ENCODE data around the gene TMEM238.

TMEM238 gene

GRCh38 chr19:55354698-55355212 is 29.3 kb downstream of the TMEM238 start, which contains the start of gene COX6B2:
Gene COX6B2 (minus strand): TSS chr19:55354719. CDS start chr19:55354521, 198 bp downstream.
- no peak for DNase-seq

- DNase-seq = peak; percentile 76 to 80
Observed at GRCh38 chr19:55353803-55354697, 30.0 kb downstream of the TMEM238 start.

GRCh38 chr19:55353356-55353802 is 30.7 kb downstream of the TMEM238 start:
- no peak for DNase-seq

GRCh38 chr19:55352549-55353145 is 31.4 kb downstream of the TMEM238 start:
- no peak for DNase-seq

GRCh38 chr19:55352040-55352439 is 32.1 kb downstream of the TMEM238 start:
- no peak for DNase-seq

DNA sequence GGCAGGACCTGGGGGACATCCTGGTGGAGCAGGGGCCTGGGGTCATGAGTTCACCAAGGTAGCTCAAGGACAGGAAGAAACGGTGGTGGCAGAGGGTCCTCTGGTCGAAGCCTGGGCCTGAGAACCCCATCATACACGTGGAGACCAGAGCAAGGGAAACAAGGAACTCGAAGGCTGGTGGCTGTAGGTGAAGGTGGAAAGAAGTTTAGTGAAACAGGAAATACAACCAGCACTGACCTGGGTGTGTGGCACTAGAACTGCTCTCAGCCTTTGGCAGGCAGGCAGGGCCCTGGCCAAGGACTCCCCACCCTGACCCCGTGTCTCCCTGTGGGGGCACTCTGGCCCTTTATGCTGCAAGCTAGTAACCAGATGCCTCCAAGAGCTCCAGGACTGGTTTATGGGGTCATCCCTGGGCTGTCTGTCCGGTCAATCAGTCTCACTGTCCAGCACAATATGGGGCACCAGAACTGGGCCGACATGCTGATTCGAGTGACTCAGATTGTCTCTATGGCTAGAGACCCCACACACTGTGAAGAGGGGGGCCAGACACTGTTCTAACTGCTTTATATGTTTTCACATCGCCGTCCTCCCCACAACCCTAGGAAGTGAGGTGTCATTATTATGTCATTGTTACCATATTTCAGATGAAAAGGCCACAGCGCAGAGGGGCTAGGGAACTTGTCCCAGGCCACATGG is 33.3 kb downstream of the TMEM238 start:
- DNase-seq = no peak

GRCh38 chr19:55348317-55349034 is 35.6 kb downstream of the TMEM238 start:
- DNase-seq = no peak

GRCh38 chr19:55347442-55348009 is 36.6 kb downstream of the TMEM238 start:
- DNase-seq = no peak

DNA sequence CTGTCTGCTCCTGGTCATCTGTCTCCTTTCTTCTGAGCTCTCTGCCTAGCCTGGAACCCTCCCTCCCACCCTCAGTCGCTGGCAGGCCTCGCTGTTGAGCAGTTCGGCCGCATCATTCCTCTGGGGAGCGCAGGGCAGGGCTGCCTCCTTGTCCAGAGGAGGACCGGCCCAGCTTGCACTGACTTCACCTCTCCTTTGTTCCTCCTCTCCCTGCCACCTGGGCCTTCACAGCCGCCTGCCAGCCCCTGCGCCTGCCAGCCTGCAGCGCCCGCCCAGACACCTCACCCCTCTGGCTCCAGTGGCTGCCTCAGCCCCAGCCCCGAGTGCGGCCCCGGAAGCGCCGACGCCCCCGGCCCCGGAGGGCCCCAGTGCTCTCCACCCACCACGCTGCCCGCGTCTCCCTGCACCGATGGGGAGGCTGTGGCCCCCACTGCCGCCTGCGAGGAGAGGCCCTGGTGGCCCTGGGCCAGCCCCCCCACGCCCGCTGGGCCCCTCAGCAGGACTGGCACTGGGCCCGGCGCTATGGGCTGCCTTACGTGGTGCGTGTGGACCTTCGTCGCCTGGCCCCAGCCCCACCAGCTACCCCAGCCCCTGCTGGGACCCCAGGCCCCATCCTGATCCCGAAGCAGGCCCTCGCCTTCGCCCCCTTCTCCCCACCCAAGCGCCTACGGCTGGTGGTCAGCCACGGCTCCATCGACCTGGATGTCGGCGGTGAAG is 37.2 kb downstream of the TMEM238 start:
- no peak for DNase-seq

DNA sequence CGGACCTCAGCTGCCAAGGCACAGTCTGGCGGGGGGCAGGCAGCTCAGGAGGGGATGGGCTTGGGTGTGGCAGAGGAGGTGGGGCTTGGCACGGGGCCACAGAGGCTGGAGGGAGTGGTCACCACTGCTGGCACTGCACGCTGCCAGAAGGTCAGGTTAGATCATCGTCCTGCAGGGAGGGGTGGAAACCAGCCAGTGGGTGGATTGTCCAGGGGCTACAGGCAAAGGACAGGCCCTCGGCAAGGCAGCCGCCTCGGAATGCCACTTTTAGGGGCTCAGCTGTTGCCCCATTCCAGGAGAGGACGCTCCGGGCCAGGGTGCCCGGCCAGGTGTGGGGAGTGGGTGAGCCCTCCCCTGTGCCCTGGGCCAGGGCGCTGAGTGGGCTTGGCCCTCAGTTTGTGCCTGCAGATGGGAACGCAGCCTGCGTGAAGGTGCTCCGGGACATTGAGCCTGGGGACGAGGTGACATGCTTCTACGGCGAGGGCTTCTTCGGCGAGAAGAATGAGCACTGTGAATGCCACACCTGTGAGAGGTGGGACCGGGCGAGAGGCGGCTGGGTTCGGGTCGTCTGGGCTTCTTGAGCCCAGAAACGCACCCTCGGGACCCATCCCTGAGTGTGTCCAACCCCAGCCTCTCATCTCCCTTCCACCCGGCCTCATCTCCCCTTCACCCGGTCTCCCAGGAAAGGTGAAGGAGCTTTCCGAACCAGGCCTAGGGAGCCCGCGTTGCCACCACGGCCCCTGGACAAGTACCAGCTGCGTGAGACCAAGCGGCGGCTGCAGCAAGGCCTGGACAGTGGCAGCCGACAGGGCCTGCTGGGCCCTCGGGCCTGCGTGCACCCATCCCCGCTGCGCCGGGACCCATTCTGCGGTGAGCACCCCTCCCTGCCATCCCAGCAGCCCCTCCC is 38.0 kb downstream of the TMEM238 start:
- no peak for DNase-seq

DNA sequence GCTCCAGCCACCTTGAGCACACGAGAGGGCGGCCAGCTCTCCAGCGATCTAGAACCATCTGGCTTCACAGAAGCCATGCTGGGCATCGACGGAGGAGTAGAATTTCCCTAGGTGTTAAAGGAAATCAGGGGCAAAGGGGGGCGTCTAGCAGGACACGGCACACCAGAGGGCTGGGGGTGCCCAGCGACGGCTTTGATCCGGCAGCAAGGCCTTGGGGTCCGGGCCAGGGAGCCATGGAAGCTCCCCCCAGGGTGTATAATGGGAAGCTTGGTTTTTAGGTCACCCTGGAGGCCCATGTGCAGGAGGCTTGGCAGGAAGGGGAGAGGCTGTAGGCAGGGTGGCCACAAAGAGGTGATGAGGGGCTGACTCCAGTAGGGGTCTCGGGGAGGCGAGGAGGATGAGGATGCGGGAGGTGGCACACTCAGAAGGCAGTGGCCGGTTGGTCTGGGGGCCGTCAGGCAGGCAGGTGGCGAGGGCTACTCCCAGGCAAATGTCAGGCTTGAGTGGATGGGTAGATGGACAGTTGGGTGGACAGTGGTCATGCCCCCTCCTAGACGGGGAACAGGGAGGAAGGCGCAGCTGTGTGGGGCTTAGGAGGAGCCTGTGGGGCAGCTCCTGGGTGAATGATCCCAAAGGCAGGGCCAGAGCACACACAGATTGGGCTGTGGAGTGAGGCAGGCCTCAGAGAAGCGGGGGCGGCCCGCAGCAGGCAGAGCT is 38.8 kb downstream of the TMEM238 start:
- DNase-seq = no peak

DNA sequence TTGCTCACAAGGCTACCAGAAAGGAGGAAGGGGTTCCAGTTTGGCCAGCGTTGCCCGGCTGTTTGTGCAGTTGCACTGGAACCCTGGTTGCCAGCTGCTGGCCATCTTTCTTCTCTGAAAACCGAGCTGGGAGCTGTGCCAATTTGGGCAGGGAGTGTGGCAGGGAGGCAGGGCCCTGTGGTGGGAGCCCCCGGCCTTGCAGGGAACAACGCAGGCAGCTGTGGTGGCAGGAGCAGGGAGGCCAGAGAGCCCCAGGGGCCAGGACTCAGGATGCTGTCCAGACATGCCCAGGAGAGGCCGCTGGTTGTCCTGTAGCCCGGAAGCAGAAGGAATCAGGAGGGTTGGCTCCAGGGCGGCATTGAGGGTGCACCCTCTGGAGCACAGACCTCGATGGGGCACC is 39.6 kb downstream of the TMEM238 start:
- DNase-seq = no peak

- DNase-seq = no peak
Observed at GRCh38 chr19:55341595-55342531, 42.2 kb downstream of the TMEM238 start.

DNA sequence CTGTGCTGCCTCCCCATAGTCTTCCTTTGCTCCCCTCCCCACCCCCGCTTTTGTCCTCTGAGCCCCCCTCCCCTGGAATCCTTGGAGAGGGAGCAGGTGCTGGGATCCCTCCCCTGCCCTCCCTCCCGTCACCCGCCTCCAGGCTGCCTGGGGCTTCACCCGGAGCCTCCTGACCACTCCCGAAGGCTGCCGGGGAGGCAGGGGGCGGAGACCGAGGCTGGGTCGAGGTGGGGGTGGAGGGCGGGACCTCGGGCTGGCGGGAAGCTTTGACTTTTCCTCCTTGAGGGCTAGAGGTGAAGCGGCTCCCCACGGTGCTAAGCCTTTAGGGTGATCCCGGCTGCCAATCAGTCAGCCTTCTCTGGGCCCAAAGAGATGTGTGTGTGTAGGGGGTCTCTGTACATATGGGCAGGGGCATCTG is 42.9 kb downstream of the TMEM238 start:
- DNase-seq = peak; percentile 56 to 59

DNA sequence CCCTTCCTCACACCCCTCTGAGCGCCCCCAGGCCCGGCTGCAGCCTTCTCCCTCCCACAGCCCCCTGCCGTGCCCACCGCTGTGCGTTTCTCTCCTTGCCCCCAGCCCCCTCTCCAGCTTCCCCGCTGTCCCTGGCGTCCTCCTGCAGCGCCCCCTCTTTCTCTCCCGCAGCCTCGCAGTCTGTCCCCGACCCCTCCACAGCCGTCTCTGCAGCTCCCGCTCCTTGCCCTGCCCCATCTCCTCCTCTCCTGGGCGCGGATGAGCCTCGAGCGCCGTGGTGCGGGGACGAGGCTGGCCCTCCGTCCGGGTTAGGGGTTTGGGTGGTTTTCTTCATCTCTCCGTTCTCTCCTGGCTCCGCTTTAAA is 43.3 kb downstream of the TMEM238 start:
- DNase-seq = peak in 1 of 2 donors; percentile 28

GRCh38 chr19:55339889-55340783 is 44.0 kb downstream of the TMEM238 start:
- peak in 1 of 2 donors; percentile 40 for DNase-seq

GRCh38 chr19:55339105-55339888 is 44.8 kb downstream of the TMEM238 start, which contains the start of gene KMT5C:
Gene KMT5C (plus strand): TSS chr19:55339876. CDS start chr19:55341937, 2,061 bp downstream.
- peak; percentile 100 for DNase-seq

All from CD4-positive, alpha-beta T cell treated with Interleukin-4 for 1 hour (primary cell).